Keratinocyte (primary cell): ENCODE measurements around the gene KANSL1. TPM values are rescaled to one million over a fixed set of nuclear protein-coding genes. Genes with fewer than 3 reads are reported as not detected.

ENCODE experiments used
- DNase-seq: peaks from one replicate; pipeline ENCODE4 v3.0.0-alpha.2; 2011; ENCODE audit warnings: low read depth, missing footprints, low spot score
- FAIRE-seq: peaks from 2 replicates; lab custom pipeline; 2011; peaks lifted over from hg19 to GRCh38; lab: Jason Lieb, UNC
- H2AFZ ChIP-seq: 2 replicates; pipeline ENCODE4 v1.6.0; 2012; ENCODE audit warnings: low read length, control low read depth, inconsistent platforms; ENCODE audit not compliant: control insufficient read depth
- H3K27ac ChIP-seq: 2 replicates; pipeline ENCODE4 v1.5.1; 2011; ENCODE audit warnings: low read length; ENCODE audit not compliant: control insufficient read depth, insufficient read depth
- H3K27me3 ChIP-seq: 3 replicates; pipeline ENCODE4 v1.6.0; 2011; ENCODE audit warnings: low read length; ENCODE audit not compliant: control insufficient read depth, insufficient read depth; ENCODE audit errors: extremely low read depth
- H3K36me3 ChIP-seq, 2 experiments: 2 replicates in 1 of 2; 3 replicates in 1 of 2; pipeline ENCODE4 v1.5.1; 2011; ENCODE audit warnings: low read length in 2 of 2, mild to moderate bottlenecking in 1 of 2; ENCODE audit not compliant: control insufficient read depth in 2 of 2, insufficient read depth in 2 of 2; ENCODE audit errors: extremely low read depth in 1 of 2
- H3K4me1 ChIP-seq: 3 replicates; pipeline ENCODE4 v1.5.1; 2011; ENCODE audit warnings: low read length; ENCODE audit not compliant: control insufficient read depth, insufficient read depth; ENCODE audit errors: extremely low read depth
- H3K4me2 ChIP-seq: 3 replicates; pipeline ENCODE4 v1.6.0; 2011; ENCODE audit warnings: low read depth, low read length; ENCODE audit not compliant: control insufficient read depth, insufficient read depth; ENCODE audit errors: extremely low read depth
- H3K4me3 ChIP-seq, 3 experiments: fragments of 200-600 bp in 1 of 3; sonication (generic) in 1 of 3; 2 replicates in 2 of 3; 3 replicates in 1 of 3; pipeline ENCODE4 v1.5.1; 2011 to 2016; ENCODE audit warnings: low read length in 3 of 3, mild to moderate bottlenecking in 3 of 3, control low read depth in 2 of 3, inconsistent platforms in 1 of 3, low read depth in 1 of 3, mixed read lengths in 1 of 3, mixed run types in 1 of 3, moderate library complexity in 1 of 3; ENCODE audit not compliant: control insufficient read depth in 2 of 3, insufficient read depth in 2 of 3; ENCODE audit errors: extremely low read depth in 1 of 3
- H3K79me2 ChIP-seq: 2 replicates; pipeline ENCODE4 v1.6.0; 2012; ENCODE audit warnings: low read length; ENCODE audit not compliant: control insufficient read depth, insufficient read depth
- H3K9ac ChIP-seq: 3 replicates; pipeline ENCODE4 v1.6.0; 2011; ENCODE audit warnings: low read length; ENCODE audit not compliant: control insufficient read depth, insufficient read depth; ENCODE audit errors: extremely low read depth
- H3K9me1 ChIP-seq: 3 replicates; pipeline ENCODE4 v1.6.0; 2011; ENCODE audit warnings: low read length; ENCODE audit not compliant: control insufficient read depth, insufficient read depth; ENCODE audit errors: extremely low read depth
- H3K9me3 ChIP-seq: 2 replicates; pipeline ENCODE4 v1.5.1; 2012; ENCODE audit warnings: low read depth, low read length; ENCODE audit not compliant: control insufficient read depth
- H4K20me1 ChIP-seq: 3 replicates; pipeline ENCODE4 v1.6.0; 2011; ENCODE audit warnings: low read length; ENCODE audit not compliant: control insufficient read depth, insufficient read depth; ENCODE audit errors: extremely low read depth
- CTCF ChIP-seq, 3 experiments: IDR thresholded peaks in 1 of 3; conservative IDR thresholded peaks in 1 of 3; optimal IDR thresholded peaks in 1 of 3; 2 replicates in 2 of 3; 3 replicates in 1 of 3; pipeline versions ENCODE3 to v1.5.1; 2011; ENCODE audit warnings: low read length in 3 of 3, mild to moderate bottlenecking in 3 of 3, moderate library complexity in 2 of 3, control low read depth in 1 of 3, inconsistent platforms in 1 of 3; ENCODE audit not compliant: insufficient read depth in 2 of 3; ENCODE audit errors: extremely low read depth in 1 of 3
- EZH2 ChIP-seq: IDR thresholded peaks from one replicate; pipeline ENCODE4 v1.6.1; 2012; ENCODE audit warnings: inconsistent platforms, mild to moderate bottlenecking, low read length, moderate library complexity
- dilution Hi-C: fragments of 300-500 bp; cut with MboI; formaldehyde crosslinking; loops from one replicate; pipeline ENCODE4 v1.7.0; 2020; ENCODE audit warnings: low sequenced_read_pairs; ENCODE audit not compliant: extremely low pct_ligation_motif_present
- polyA plus RNA-seq, 5 experiments: library from polyadenylated mRNA; depleted of rRNA in 3 of 5; stranded (reverse) in 3 of 5; stranded (forward) in 1 of 5; unstranded in 1 of 5; fragments of >200 nt; gene quantifications; 1 replicate in 1 of 5; 2 replicates in 3 of 5; 3 replicates in 1 of 5; pipeline versions ENCODE4 v1.2.1 to v1.2.3, GENCODE V29; 2011 to 2012; ENCODE audit warnings: missing spikeins in 2 of 5, low read depth in 1 of 5, low replicate concordance in 1 of 5

The KANSL1 gene
- polyA plus RNA-seq, 1 donor (not counting 4 experiments of a cell fraction or from before 2014, with no cell fraction given) = 17.6 TPM

- Histone ChIP-seq H4K20me1 (peaks cover 21% of the 10 kb centered on the region), H3K4me1 (no peaks in the 10 kb centered on the region), H3K9me1 (peaks cover 2% of the 10 kb centered on the region), H3K27me3 (no peaks in the 10 kb centered on the region), H3K4me2 (no peak overlapping the region), H3K4me3 (no peak overlapping the region), H3K36me3 (no peaks in the 10 kb centered on the region), H3K9me3 (no peaks in the 10 kb centered on the region), H3K27ac (no peak overlapping the region), H3K79me2 (peaks cover 89% of the 10 kb centered on the region), H3K9ac (no peak overlapping the region), H2AFZ (no peak overlapping the region)
- FAIRE-seq (no peak), DNase-seq (no peak)
- dilution Hi-C loops = no loop called here
- TF ChIP-seq EZH2 = no peak
- no peak for TF ChIP-seq CTCF (optimal IDR thresholded peaks at IDR 0.05 in 1 of 3, IDR thresholded peaks at IDR 0.05 in 1 of 3, conservative IDR thresholded peaks at IDR 0.05 in 1 of 3; ENCODE audit: extremely low read depth in 1 of 3, insufficient read depth in 2 of 3, low read length in 3 of 3)
Observed at GRCh38 chr17:46147296-46147695, 45.9 kb downstream of the KANSL1 start.

DNA sequence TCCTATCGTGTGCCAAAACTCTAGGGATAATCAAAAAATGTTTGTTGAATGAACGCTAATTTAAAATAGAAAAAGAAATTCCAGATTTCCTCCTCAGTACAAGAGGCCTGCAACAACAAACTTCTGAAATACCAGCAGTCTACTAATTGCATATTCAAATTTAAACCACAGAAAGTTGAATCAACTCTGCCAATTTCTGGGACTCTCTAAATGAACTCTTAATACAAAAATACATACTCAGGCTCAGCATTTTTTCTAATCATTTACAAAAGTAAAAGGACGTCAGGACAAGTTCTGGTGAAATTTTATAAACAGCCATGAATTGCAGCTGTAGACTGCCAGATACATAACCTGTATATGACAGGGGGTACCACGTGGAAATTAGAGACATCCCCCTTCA, 49.0 kb downstream of the KANSL1 start:
- H3K9me1 ChIP-seq = no peaks in the 10 kb centered on the region
- peaks cover 90% of the 10 kb centered on the region for H3K79me2 ChIP-seq
- no peaks in the 10 kb centered on the region for H3K4me1 ChIP-seq
- no peak overlapping the region for H3K4me3 ChIP-seq
- dilution Hi-C loops = no loop called here
- H3K27me3 ChIP-seq = no peaks in the 10 kb centered on the region
- DNase-seq = no peak
- no peaks in the 10 kb centered on the region for H3K36me3 ChIP-seq
- peaks cover 28% of the 10 kb centered on the region for H4K20me1 ChIP-seq
- H3K9me3 ChIP-seq = no peaks in the 10 kb centered on the region
- H3K4me2 ChIP-seq = no peak overlapping the region
- TF ChIP-seq CTCF (optimal IDR thresholded peaks at IDR 0.05 in 1 of 3, IDR thresholded peaks at IDR 0.05 in 1 of 3, conservative IDR thresholded peaks at IDR 0.05 in 1 of 3; ENCODE audit: extremely low read depth in 1 of 3, insufficient read depth in 2 of 3, low read length in 3 of 3) (no peak), EZH2 (no peak)
- no peak overlapping the region for H2AFZ ChIP-seq
- FAIRE-seq = no peak
- no peak overlapping the region for H3K27ac ChIP-seq
- H3K9ac ChIP-seq = no peak overlapping the region
